ENCODE measurements around the gene CUX1.

CUX1 gene

DNA sequence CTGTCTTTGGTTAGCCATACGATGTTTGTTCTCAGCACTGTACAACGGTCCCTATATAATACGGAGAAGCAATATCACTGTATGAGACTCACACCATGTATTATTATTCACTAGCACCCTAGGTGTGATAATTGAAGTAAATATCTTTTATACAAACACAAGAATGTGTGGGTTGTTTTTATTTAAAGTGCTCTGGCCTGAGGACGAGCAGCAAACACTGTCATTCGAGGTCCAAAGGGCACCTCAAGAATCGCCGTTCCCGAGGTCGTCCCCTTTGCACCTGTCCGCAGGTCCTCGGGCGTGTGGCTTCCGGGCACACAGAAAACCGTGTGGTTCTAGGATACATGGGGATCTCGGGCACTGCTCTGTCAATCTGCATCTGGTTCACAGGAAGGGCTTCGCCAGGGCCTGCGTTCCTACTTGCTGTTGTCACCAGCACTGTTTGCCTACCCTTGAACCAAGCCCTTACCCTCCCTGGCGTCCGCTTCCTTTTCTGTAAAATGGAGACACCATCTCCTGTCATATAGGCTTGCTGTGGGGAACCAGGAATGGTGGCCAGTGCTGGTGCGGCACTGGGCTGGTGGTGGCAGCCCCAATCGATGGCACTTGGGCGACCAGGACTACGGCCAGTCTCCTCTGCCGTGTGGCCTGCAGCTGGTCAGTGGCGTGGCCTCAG, 440.8 kb downstream of the CUX1 start:
- no peak for DNase-seq (ENCODE audit: low read depth)
- no peak for TF ChIP-seq CTCF (IDR thresholded peaks at IDR 0.05; ENCODE audit: insufficient read depth, low read depth, low read length, missing control alignments)
- H3K4me3 ChIP-seq (ENCODE audit: low read length), result no peak overlapping the region

- H3K4me3 ChIP-seq (ENCODE audit: low read length), result no peak overlapping the region
- TF ChIP-seq CTCF (IDR thresholded peaks at IDR 0.05; ENCODE audit: insufficient read depth, low read depth, low read length, missing control alignments), result no peak
- DNase-seq (ENCODE audit: low read depth), result no peak
Observed at GRCh38 chr7:102258749-102259107, 441.3 kb downstream of the CUX1 start.

DNA sequence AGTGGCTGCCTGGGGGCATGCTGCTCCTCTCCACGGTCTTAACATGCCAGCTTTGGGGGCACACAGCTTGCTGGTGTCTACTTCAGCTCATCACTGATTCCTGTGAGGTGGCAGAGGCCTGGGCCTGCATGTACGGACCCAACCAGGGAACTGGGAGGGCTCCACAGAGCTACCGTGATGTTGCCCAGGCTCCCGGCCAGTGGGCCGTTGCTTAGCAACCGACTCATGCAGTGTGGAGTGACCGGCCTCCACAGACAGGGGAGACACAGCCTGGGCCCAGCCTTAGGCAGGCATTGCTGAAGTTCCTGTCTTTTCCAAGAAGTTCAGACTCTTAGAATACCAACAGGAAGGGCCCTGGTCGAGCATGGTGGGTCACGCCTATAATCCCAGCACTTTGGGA, 443.4 kb downstream of the CUX1 start:
- no peak for TF ChIP-seq CTCF (IDR thresholded peaks at IDR 0.05; ENCODE audit: insufficient read depth, low read depth, low read length, missing control alignments)
- no peak for DNase-seq (ENCODE audit: low read depth)
- no peak overlapping the region for H3K4me3 ChIP-seq (ENCODE audit: low read length)

DNA sequence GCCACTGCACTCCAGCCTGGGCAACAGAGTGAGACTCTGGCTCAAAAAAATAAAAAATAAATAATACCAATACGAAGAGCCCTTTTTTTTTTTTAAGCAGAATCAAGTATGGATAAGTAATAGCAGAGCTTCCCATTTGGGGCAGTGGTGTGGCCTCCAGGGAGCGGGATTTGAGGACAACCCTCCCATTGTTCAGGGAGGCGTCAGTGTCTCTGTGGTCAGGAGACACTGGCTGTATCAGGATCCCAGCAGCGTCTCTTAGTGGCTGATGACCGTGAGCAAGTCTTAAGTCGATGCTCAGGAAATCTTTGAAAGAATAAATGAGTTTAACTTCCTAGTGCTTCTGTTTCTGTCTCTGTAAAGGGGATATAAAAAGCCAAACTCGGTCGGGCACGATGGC, 444.0 kb downstream of the CUX1 start:
- TF ChIP-seq CTCF (IDR thresholded peaks at IDR 0.05; ENCODE audit: insufficient read depth, low read depth, low read length, missing control alignments), result no peak
- no peak for DNase-seq (ENCODE audit: low read depth)
- no peak overlapping the region for H3K4me3 ChIP-seq (ENCODE audit: low read length)

DNA sequence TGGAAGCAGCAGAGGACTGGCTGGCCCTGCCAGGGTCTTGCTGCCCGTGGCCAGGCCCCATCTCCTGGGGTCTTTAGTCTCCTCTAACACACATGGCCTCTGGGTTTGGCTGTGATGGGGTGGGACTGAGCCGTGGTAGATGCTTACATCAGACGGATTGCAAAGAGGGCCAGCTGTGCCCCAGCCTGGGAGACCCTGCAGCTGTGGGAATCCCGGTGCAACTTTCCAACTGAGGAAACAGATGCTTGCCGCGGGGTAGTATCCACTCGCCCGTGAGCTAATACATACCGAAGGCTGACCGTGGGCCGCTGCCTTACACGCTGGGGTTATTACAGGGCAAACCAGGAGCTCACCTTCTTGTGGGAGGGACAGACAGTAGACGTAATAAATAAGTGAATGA, 445.1 kb downstream of the CUX1 start:
- TF ChIP-seq CTCF (IDR thresholded peaks at IDR 0.05; ENCODE audit: insufficient read depth, low read depth, low read length, missing control alignments), result no peak
- DNase-seq (ENCODE audit: low read depth), result no peak
- H3K4me3 ChIP-seq (ENCODE audit: low read length), result no peak overlapping the region

GRCh38 chr7:102264367-102264891, 447.0 kb downstream of the CUX1 start:
- no peak for DNase-seq (ENCODE audit: low read depth)
- no peak overlapping the region for H3K4me3 ChIP-seq (ENCODE audit: low read length)
- TF ChIP-seq CTCF (IDR thresholded peaks at IDR 0.05; ENCODE audit: insufficient read depth, low read depth, low read length, missing control alignments), result no peak

- DNase-seq (ENCODE audit: low read depth), result no peak
- H3K4me3 ChIP-seq (ENCODE audit: low read length), result no peak overlapping the region
- TF ChIP-seq CTCF (IDR thresholded peaks at IDR 0.05; ENCODE audit: insufficient read depth, low read depth, low read length, missing control alignments), result no peak
Observed at GRCh38 chr7:102266541-102266940, 449.1 kb downstream of the CUX1 start.

Measured in epithelial cell of esophagus (primary cell).